ENCODE data around the gene SUPT5H.

Gene SUPT5H

DNA sequence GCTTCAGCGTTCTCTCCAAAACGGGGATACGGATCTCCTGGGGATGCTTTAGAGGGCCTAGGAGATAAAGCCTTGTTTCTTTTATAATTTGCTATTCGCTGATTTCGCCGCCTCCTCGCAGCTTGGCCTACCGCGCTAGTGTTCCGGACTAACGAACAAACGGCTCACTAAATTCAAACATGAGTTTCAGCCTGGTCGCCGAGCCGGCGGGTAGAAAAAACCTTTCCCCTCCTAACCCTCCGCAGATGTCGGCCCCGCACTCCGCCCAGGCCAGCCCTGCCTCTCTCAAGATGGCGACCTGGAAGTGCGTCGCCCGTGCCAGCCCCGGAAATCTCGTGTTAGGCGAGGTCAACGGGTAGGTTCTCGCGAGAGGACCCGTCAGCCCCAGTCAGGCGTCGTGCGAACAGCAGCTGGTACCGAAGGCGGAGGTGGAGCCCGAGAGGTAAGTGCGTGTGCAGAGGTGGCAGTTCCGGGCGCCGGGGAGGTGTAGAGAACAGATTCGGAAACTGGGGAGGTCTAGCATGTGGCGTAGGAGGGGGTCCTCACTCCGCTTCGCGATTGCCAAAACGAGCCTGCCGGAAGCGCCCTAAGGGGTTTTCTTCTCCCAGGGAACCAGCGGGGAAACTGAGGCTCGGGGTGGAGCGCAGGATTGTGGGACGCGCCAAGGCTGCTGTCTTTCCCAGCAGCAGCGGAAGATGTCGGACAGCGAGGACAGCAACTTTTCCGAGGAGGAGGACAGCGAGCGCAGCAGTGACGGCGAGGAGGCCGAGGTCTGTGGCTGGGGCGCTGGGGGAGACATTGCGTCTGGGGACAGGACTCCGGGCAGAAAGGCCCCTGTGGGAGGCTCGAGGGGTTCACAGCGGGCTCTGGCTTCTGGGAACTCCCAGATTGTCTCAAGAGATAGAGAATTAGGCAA lies at the start of gene SUPT5H:
SUPT5H (plus strand) TSS at position 387 of the 916 bp plus-strand sequence; CDS start at position 696, 309 bp downstream.
- peak; percentile 96 for DNase-seq (ENCODE audit: low read depth)

DNA sequence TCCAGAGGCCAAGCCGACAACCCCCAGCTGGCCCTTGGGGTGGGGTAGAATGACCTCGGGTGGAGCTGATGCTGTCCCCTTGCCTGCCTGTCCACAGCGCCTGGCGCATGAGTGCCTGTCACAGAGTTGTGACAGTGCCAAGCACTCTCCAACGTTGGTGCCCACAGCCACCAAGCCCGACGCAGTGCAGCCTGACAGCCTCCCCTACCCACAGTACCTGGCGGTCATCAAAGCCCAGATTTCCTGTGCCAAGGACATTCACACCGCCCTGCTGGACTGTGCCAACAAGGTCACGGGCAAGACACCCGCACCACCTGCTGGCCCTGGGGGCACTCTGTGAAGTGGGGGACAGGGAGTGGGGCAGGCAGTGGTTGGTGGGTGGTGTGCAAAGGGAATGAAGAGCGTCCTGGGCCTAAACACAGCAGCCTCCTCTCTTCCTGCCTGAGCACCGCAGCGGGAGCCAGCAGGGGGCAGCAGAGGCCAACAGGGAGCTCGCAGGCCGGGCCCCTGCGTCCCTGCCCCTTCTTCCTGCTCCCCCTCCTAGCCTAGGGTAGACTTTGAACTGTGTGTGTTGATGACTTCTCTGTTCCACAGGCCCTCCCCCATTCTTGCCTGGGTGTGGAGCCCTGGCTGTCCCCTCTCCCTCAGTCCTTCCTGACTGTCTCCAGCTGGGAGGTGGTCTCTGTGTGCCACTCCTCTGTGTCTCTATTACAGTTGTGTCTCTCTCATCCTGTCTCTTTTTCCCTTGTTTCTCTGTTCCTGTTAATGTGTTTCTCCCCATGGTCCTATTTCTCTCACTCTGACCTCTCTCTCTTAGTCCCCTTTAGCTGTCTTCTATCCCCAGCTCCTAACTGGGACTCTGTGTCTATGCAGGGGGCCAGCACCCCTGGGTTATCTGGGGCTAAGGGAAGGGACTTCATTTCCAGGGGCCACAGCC lies 47.8 kb upstream of the SUPT5H start:
- DNase-seq (ENCODE audit: low read depth) = peak; percentile 89

DNA sequence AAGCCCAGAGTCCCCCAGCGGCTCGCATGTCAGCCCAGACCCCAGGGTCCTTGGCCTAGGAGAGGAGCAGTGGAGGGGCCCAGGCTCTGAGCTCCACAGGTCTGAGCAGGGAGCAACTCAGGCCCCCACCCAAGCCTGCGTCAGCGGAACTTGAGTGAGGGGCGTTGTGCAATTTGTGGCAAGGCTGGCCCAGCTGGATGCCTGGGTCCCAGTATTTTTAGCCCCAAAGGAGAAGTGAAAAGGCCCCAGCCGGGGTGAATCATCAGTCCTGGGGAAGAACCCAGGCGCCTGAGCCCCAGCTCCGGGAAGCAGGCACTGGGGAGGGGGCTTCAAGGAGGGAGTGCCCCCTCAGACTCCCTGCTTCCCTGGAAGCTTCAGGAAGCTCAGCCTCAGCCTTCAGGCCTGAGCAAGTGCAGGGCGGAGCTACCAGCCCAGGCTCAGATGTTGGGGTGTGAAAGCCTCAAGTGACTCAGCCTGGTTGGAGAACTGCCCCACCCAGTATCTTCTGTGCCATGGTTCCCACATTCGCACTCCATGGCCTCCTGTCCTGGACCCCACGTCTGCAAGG lies 47.0 kb upstream of the SUPT5H start:
- DNase-seq (ENCODE audit: low read depth) = peak; percentile 41

DNA sequence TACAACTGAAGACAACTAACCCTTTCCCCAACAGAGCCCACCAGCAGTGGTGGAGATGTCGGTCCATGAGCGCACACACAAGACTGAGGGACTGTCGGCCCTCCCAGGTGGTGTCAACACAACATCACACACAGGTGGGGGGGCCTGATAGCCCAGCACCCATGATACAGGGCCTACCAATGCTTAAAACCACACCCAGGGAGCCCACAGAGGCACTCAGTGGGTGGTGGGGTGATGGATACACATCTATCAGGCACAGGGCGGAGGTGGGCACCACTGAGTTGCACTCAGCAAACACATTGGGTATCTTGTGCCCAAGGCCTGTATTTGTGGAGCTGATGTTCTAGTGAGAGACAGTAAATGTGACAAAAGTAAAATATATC lies 45.7 kb upstream of the SUPT5H start:
- DNase-seq (ENCODE audit: low read depth) = no peak

DNA sequence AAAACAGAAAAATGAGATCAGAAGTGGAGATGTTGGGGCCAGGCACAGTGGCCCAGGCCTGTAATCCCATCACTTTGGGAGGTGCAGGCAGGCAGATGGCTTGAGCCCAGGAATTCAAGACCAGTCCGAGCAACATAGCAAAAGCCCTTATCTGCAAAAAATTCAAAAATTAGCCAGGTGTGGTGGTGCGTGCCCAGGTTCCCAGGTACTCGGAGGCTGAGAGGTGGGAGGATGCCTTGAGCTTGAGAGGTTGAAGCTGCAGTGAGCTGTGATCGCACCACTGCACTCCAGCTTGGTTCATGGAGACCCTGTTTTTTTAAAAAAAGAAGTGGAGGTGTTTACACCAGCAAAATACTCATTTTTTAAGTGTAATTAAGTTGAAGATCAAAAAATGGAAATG lies 45.3 kb upstream of the SUPT5H start:
- no peak for DNase-seq (ENCODE audit: low read depth)

DNA sequence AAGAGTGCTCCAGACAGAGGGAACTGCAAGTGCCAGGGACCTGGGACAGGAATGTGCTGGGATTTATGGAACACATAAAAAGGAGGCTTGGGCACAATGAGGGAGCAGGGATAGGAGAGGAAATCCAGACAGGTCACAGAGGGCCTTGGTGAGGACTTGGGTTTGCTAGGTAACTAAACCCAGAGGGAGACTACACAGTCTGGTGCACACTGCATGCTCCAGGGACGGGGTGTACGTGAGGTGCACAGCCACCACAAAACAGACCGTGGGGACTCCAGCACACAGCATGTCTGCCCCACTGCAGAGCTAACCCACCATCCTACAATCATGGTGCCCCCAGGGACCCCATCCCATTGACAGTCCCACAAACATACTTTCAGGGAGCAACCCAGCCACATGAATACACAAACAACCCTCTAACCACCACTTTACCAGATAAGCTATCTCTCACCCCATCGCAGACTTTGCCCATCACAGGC lies 44.3 kb upstream of the SUPT5H start:
- DNase-seq (ENCODE audit: low read depth) = no peak

DNA sequence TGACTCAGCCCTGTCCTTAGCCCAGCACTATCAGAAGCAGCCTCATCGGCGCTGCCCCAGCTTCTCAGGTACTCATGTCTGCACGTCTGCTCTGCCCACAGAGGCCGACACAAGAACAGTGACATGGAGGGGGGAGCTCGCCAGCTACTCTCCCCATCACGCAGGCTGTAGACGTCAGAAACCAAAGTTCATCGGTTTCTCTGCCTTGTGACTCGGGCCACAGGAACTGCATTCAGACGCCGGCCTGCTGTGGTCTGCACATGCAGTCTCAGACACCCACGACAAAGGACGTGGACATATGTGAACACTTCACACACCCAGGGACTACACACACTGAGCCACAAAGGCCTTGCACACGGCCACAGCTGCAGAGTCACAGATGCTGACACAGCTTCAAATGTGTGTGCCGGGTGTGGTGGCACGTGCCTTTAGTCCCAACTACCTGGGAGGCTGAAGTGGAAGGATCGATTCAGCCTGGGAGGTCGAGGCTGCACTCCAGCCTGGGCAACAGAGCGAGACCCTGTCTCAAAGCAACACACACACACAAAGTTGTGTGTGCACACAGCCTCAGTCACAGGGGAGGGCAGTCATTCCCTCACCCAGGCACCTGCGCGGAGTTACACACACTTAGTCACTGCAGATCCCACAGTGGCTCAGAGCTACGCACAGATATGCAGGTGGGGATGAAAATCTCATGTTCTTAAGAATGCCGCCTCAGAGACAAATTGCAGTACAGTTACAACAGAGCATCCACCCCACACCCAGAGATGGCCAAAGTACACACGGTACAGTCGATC lies 43.6 kb upstream of the SUPT5H start:
- DNase-seq (ENCODE audit: low read depth) = peak; percentile 70

DNA sequence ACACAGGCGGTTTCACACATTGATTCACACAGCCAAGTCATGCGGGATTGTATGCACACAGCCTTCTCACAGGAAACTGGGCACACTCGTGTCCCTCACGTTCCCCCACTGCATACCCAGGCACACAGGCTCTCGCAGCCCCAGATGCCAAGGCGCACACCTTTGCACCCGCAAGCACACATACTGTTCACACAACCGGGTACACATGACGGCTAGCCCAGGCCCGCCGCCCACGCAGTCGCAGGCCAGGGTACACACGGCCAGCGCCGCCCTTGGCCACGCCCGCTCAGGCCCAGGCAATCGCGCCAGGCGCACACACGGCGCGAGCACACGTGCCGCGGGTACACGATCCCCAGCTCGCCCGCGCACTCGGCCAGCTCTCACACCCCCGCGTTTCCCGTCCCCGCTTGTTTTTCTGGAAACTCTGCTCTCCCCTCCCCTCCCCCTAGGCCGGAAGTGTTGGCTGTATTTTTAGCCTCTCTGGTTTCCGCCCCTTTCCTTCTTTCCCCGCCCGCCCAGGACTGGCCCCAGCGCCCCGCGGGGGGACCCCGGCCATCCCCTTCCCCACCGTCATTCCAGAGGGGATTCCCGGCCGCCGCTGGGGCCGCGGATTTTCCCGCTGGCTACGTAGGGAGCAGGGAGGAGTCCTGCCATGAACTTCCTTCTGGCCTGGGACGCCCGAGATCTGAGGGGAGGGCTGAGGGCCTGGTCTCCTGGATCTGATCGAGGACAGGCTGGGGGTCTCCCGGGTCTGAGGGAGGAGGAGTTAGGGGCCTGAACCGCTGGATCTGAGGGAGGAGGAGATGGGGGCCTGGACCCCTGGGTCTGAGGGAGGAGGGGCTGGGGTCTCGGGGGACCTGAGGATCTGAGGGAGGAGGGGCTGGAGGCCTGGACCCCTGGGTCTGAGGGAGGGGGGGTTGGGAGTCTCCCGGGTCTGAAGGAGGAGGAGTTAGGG lies 42.8 kb upstream of the SUPT5H start:
- DNase-seq (ENCODE audit: low read depth) = peak; percentile 78

DNA sequence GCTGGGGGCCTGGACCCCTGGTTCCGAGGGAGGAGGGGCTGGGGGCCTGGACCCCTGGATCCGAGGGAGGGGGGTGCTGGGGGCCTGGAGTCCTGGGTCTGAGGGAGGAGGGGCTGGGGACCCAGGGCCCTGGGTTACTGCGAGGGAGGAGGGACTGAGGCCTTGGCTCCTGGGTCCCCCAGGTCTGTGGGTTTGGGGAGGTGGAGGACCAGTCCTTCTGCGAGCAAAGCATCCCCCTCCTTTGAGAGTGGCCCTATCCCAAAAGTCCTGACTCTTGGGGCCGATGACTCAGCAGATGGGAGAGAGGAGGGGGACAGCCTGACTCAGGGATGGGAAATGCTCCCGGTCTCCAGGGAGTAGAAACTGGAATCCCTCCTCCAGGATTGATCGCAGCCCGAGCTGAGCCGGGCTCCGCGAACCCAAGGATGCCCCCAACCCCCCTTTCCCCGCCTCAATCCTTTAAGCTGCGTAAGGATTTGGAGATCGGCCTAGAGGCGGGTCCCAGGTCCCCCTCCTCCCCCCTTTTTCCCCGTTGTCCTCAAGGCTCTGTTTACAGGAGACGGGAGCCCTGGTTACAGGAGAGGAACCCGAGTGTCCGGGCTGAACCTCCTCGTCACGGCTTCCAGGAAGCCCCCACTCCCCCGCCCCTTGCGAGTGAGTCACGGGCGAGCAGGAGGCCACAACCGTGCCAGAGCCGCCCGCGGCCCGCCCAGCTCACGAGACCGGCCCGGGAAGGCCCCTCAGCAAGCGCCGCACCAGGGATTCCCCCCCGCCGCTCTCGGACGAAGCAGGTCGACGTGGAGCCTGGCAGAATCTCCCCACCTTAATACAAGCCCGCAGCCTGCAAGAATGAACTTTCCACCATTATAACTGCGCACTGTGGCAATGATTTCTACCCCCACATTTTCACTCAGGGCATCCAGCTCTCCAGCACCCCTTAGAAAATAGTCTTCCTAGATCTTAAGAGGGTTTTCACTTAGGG lies 41.8 kb upstream of the SUPT5H start:
- DNase-seq (ENCODE audit: low read depth) = peak; percentile 98

DNA sequence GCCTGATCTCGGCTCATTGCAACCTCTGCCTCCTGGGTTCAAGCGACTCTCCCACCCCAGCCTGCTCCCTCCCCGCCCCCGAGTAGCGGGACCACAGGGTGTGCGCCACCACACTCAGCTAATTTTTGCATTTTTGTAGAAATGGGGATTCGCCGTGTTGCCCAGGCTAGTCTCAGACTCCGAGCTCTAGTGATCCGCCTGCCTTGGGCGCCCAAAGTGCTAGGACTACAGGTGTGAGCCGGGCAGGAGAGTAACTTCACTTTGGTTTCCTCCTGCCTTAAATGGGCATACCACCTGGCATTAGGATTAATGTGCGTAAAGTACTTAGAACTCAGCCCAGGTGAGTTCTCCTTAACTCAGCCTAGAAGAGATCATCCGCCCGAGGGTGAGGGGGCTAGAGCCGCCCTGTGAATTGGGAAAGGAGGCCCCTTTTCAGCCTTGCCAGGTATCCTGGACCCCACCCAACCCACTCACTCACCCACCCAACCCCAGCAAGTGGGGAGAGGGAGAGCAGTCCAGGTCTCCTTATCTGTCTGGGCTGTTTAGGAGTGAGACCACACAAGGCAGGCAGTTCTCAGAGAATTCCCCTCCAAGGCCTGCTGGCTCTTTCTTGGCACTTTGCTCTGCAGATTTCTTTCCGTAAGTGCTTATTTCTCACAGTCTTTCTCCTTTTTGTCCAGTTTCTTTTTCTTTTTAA lies 40.0 kb upstream of the SUPT5H start:
- DNase-seq (ENCODE audit: low read depth) = no peak

DNA sequence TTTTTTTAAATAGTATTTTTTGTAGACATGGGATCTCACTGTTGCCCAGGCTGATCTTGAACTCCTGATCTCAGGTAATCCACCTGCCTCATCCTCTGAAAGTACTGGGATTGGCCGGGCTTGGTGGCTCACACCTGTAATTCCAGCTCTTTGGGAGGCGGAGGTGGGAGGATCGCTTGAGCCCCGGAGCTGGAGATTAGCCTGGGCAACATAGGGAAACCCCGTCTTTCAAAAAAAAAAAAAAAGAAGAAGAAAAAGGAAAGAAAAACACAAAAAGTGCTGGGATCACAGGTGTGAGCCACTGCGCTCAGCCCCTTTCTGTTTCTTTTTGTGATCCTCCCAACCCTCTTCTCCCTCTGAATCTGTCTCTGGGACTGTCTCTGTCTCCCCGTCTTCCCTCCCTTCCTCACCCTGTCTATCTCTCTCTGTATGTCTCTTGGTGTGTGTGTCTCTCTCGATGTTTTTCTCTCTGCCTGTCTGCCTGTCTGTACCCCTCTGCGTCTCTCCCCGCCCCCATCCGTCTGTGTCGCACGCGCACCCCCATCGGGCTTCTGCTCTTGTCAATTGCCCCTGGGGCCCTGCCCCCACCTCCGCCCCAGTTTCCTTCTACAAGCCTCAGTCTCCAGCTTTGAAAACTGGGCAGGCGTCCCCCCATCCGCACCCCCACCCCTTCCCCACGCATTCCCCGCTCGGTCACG lies 39.3 kb upstream of the SUPT5H start:
- peak; percentile 70 for DNase-seq (ENCODE audit: low read depth)

DNA sequence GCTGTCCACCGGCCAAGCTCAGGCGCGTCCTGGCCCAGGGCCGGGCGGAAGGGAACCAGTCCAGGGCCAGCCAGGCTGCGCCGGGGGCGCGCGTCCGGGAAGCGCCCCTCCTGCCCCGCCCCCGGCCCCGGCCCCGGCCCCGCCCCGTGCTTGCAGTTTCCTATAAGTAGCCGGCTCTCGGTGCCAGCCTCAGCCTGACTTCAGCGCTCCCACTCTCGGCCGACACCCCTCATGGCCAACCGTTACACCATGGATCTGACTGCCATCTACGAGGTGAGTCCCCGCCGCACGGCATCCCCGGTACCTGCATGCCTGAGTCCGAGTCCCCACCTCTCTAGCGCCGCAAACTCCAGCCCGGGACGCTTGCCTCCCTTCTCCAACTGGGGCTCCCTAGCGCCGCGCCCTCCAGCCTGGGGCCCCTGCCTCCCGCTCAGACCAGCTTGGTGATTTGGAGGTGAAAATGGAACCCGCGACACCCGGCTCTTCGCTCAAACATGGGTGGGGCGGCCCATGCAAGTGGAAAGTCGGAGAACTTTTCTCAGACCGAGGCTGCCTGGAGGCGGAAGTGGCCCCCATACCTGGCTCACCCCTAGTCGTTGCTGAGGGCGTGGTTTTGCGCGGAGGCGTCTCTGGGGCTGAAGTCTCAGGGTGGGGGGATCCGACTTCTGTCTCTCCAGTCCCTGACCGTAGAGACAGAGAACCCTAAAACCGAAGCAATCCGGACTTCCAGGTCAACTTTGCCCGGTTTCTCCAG lies 38.5 kb upstream of the SUPT5H start, which contains the start of gene ZFP36:
ZFP36 (plus strand) TSS at position 192 of the 754 bp plus-strand sequence; CDS start at position 250, 58 bp downstream.
- DNase-seq (ENCODE audit: low read depth) = peak; percentile 82

DNA sequence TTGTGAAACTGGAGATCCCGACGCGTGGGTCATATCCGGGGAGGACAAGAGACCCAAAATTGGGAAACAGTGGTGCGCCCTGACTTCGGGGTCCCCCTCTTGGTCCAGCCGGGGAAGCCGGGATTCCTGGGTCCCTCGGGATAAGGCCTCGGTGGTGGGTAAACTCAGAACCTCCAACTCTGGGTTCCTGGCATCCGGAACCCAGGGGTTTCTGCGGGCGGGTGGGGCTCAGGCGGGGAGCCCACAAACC lies 38.0 kb upstream of the SUPT5H start:
- DNase-seq (ENCODE audit: low read depth) = no peak

DNA sequence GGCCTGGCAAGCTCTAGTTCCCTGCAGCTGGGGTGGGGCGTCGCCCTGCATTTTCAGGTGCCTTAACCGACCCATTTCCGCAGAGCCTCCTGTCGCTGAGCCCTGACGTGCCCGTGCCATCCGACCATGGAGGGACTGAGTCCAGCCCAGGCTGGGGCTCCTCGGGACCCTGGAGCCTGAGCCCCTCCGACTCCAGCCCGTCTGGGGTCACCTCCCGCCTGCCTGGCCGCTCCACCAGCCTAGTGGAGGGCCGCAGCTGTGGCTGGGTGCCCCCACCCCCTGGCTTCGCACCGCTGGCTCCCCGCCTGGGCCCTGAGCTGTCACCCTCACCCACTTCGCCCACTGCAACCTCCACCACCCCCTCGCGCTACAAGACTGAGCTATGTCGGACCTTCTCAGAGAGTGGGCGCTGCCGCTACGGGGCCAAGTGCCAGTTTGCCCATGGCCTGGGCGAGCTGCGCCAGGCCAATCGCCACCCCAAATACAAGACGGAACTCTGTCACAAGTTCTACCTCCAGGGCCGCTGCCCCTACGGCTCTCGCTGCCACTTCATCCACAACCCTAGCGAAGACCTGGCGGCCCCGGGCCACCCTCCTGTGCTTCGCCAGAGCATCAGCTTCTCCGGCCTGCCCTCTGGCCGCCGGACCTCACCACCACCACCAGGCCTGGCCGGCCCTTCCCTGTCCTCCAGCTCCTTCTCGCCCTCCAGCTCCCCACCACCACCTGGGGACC lies 37.6 kb upstream of the SUPT5H start:
- DNase-seq (ENCODE audit: low read depth) = peak; percentile 42

DNA sequence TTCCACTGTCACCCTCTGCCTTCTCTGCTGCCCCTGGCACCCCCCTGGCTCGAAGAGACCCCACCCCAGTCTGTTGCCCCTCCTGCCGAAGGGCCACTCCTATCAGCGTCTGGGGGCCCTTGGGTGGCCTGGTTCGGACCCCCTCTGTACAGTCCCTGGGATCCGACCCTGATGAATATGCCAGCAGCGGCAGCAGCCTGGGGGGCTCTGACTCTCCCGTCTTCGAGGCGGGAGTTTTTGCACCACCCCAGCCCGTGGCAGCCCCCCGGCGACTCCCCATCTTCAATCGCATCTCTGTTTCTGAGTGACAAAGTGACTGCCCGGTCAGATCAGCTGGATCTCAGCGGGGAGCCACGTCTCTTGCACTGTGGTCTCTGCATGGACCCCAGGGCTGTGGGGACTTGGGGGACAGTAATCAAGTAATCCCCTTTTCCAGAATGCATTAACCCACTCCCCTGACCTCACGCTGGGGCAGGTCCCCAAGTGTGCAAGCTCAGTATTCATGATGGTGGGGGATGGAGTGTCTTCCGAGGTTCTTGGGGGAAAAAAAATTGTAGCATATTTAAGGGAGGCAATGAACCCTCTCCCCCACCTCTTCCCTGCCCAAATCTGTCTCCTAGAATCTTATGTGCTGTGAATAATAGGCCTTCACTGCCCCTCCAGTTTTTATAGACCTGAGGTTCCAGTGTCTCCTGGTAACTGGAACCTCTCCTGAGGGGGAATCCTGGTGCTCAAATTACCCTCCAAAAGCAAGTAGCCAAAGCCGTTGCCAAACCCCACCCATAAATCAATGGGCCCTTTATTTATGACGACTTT lies 36.8 kb upstream of the SUPT5H start:
- no peak for DNase-seq (ENCODE audit: low read depth)
